ENCODE results near the gene KRTAP12-1.
A peak's percentile ranks its signal among the peaks of the same experiment; 100 is the strongest.

KRTAP12-1 gene

DNA sequence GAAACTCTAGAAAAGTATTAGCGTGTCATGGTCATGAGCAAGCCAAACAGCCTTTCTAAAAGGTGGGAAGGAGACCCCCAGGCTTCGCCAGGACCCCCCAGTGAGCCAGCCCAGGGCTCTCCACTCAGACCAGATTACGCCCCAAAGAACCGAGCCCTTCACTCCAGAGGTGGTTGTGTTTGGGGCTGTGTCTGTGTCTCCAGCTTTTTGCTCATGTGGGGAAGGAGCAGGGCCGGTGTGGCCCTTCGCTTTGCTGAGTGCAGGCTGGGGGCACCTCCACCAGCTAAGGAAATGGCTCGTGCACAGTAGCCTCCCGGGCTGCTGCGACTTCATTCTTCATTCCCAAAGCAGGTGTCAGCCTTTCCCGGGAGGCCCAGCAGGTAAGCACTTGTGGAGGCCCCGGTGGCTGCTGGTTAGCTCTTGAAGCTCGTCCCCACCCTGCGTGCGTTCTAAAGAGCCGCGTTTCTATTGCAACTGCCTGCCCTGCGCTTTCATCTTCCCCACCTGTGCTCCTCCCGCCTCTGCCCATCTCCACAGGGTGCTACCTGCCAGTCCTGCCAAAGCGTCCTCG is 28.9 kb upstream of the KRTAP12-1 start:
- DNase-seq = peak; percentile 60

DNA sequence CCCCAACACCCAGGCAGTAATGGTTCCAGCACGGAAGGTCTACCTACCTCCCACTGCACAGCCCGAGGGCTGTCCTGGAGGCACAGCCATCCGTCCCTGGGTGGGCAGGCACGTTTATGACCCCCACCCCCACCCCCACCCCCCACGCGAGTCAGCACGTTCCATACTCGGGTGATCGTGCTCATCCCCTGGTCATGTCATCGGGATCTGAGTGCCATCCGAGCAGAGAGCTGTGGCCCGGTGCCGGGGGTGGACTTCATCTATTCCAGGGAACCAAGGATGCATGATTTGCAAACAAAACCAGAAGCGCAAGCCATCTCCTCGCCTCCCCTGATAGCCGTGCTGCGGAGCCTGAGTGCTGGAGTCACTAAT is 28.3 kb upstream of the KRTAP12-1 start:
- DNase-seq = peak; percentile 58

DNA sequence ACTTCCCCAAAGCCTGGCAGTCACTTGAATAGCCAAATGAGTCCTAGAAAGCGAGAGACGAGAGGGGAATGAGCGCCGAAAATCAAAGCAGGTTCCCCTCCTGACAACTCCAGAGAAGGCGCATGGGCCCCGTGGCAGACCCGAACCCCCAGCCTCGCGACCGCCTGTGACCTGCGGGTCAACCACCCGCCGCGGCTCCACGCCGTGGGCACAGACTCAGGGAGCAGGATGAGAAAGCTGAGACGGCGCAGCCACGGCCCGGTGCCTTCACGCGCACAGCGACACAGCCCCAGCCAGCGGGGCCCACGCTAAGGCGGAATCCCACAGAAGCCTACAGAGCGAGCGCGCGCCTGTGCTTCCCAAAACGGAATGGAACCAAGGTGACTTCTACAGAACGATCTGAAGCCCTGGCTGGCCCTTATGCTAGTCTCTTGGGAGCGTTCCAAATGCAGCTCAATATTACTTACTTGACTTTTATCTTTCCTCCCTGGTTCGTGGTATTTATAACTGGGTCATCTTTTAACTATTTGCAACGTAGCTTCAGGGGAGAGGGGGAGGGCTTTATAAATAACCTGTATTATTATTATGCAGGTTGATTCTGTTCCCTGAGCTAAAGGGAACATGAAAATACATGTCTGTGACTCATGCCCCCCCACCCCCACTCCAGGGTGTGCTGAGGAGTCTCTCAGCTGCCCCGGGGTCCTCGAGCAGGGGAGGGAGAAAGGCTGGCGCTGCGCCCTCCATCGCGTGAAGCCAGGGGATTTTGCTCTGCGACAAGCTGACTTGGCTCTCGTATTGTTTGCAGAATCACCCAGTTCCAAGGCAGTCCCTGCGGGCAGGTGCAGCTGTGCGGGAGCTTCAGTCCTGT is 27.7 kb upstream of the KRTAP12-1 start:
- peak; percentile 64 for DNase-seq

DNA sequence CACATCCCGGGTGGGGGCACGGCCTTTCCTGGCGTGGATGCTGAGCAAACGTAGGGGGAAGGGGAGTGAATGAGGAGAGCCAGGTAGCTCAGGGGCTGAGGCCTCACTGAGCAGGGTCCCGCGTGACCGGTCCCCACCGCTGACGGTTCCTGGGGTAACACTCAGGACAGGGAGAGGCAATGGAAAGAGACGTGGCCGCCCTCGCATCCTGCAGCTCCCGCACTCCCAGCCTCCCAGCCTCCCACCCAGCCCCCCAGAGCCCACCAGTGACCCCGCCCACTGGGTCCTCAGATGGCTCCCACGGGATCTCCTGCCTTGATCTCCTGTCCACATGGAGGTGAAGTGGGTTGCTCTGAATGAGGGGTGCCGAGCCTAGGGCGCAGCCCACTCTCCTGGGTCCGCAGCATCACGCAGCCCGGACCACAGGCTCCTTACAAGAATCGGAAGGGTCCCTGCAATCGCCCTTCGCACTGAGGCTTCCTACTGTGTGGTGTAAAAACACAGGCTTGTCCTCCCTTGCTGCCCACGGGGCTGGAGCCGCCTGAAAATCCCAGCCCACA is 27.0 kb upstream of the KRTAP12-1 start:
- peak; percentile 50 for DNase-seq

DNA sequence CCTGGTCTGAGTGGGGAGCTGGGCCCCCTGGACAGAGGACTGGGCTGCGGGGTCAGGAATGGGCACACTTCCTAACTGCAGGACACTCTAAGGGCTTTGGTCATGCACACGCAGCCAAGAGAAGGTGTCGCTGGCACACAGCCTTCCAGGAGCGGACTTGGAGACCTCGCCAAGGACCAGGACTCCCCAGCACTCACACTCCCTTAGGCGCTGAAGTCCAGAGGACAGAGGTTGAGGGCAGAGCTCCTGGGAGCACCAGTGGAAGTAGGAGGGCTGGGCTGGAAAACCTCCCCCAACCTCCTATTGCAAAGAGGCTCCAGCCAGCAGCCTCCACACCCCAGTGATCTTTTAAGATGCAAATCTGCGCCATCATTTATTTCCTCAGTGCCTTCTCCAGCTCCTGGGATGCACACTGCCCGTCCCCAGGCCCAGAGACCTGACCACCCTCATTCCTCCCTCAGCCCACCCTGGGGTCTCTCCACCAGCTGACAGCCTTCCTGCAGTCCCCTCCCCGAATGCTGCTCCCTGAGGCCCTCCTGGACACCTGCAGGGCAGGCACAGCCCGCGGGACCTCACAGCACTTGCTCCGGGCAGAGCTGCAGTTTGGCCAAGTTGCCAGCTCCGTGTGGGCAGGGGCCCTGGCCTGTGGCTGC is 26.4 kb upstream of the KRTAP12-1 start:
- peak; percentile 49 for DNase-seq

DNA sequence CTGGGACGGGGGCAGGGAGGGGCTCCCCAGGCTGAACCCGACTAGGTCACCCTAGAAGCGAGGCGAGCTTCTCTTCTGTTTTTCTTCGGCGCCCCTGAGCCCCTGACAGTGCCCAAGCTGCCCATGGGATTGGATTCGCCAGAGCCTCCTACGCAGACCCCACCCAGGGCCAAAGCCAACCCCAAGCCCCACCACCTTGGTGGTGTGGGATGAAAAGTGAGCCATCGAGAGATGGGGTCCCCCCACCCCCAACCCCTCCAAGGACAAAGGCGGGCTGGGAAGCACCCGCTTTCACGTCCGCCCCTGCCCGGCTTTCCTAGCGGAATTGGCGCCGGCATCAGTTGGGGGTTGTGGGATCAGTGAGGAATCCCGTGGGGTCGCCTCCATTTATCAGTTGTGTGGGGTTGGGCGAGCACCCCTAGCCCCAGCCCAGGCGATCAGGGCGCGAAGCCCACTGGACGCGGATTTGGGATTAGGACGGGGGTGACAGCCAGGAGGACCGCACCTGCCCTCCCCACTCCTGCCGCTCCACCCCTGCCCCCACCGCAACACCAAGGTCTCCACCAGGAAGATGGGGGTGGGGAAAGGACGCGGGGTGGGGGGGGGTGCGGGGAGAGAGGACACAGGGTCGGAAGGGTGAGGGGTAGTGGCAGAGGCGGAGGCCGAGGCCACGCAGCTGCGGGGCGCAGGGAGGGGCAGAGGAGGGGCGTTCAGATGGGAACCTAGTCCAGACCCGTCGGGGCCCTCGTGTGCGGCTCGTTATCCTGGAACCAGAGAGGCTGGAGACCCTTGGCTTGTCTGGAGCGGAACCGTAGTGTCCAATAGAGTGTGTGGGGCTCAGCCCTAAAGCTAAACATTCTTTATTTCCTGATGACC is 25.0 kb upstream of the KRTAP12-1 start:
- peak; percentile 53 for DNase-seq

DNA sequence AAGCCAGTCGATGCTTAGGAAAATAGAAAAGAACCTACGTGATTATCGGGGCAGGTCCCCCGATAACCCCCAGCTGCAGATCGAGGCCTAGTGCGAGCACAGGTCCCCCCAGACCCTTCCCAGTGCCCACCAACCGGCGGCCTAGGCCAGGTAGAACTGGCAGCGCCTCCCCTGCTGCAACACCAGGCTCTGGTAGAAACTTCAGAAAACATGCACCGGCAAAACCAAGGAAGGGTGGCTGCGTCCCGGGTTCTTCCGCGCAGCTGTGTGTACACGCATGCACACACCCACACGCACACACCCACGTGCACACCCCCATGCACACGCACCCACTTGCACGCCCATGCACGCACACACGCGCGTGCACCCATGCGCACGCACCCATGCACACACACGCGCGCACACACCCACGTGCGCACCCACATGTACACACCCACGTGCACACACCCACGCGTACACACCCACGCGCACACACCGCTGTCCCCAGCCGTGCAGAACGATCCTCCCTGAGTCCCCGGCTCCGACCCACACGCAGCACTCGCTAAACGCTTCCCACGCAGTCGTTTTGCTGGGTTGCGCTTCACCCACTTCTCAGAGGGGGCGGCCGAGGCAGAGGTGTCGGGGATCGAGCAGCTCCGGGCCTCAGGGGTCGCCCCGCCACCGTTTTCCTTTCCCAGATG is 24.2 kb upstream of the KRTAP12-1 start:
- DNase-seq = peak; percentile 47

DNA sequence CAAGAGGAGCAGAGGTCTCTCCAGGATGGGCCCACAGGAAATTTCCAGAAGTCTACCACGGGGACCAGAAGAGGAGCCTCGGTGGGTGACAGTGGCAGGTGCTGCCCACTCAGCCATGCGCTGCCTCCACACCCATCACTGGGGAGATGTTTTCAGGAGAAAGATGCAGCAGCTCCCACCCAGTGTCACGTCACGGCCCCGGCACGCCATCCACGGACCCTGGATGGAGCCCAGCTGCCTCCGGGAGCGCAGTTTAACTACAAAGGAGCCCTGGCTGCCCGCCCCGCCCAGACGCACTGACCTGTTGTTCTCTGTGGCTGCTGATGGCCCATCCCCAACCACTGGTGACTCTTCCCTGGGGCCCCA is 22.7 kb upstream of the KRTAP12-1 start:
- peak; percentile 53 for DNase-seq

DNA sequence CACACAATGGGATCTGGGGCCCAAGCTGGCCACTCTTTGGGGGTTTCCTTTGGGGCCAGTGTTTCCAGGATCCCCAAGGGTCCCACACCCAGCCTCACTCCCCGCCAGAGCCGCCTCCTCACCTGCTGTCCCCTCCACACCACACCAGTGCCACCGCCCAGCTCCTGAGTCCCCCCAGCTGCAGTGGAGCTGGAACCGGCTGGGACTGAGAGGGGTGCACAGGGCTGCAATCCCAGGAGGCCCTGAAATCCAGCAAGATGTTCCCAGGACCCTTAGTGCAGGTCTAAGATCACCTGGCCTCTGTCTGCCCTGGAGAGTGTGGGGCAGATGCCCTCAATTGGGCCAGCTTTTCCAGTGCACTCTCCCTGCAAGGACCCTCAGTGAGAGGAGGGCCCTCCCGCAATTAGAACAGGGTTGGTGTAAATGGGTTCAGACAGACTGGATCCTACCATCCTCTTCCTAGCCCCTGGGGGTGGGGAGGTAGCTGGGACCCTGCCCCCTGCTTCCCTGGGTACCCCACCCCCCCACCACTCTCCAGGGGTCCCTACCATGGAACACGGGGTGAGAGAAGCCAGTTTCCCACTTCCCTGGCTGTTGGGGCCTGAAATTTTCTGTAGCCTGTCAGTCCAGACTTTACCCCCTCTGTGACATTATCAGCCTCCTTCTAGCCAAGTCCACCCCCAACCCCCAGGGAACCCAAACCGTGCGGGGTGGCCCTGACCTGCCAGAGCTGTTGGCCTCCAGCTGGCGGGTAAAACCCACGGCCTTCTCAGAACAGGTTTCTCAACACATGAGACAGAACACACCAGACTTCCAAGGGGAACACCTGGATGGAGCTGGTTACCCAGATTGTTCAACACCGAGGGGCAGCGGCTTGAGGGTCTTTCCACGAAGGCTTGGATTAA is 22.0 kb upstream of the KRTAP12-1 start:
- peak; percentile 58 for DNase-seq

DNA sequence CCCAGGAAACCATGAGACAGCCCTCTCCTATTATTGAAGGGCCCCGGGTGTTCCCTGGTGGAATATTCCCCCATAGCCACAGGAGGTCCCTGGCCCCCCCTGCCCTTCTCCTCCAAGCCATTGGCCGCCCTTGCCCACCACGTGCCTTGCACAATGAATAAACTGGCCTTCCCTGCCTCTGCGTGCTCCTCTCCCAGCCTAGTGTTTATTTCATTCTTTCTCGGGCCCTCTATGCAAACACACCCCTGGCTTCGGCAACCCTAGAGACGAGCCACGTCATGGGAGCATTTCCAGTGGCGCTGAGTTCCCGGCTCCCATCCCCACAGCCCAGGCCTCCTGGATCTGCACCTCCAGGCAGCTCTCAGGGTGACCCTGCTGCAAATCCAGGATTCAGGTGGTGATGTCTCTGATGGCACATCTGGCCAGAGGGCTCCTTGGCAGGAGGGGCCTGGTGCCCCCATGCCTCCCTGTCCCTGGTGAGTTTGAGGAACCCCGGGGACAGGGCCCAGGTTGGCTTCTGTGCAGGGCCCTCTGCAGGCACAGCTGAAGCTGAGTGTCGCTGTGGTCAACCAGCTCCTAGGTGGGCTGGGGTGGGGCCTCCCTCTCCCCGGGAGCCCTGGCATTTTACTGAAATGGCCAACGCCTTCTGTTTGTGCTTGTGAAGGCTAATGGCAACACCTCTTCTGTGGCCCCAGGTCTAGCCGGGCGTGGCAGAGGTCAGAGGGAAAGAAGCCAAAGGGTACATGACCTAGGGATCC is 21.2 kb upstream of the KRTAP12-1 start:
- peak; percentile 45 for DNase-seq

DNA sequence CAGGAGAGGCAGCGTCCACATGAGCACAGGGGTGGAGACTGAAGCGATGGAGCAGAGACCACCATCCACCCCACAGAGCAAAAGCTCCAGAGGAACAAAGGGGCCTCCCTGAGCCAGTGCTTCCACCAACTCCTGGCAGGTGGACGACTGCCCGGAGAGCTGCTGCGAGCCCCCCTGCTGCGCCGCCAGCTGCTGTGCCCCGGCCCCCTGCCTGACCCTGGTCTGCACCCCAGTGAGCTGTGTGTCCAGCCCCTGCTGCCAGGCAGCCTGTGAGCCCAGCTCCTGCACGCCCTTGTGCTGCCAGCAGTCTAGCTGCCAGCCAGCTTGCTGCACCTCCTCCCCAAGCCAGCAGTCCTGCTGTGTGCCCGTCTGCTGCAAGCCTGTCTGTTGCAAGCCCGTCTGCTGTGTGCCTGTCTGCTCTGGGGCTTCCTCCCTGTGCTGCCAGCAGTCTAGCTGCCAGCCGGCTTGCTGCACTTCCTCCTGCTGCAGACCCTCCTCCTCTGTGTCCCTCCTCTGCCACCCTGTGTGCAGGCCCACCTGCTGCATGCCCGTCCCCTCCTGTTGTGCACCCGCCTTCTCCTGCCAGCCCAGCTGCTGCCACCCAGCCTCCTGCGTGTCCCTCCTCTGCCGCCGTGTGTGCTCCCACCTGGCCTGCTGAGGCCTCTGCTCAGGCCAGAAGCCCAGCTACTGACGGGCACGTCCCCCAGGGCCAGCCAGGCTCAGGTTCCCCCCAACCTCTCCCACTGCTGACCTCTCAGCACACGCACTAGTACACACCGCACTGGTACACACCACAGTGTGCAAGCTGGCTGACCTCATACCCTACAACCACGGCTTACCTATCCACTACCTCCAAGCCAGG is 20.4 kb upstream of the KRTAP12-1 start:
- DNase-seq = peak; percentile 58

DNA sequence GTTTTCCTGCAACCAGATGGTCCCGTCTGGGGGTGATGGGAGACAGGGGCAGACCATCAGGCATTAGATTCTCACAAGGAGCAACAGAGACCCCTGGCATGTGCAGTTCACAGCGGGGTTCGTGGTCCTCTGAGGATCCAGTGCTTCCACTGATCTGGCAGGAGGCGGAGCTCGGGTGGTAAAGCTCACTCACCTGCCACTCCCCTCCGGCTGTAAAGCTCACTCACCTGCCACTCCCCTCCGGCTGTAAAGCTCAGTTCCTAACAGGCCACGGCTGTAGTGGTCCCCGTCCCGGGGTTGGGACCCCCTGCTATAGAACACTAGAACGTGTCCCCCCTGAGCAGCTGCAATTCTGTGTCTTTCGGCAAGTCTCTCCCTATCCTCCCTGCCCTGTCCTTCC is 19.6 kb upstream of the KRTAP12-1 start:
- DNase-seq = peak; percentile 53

DNA sequence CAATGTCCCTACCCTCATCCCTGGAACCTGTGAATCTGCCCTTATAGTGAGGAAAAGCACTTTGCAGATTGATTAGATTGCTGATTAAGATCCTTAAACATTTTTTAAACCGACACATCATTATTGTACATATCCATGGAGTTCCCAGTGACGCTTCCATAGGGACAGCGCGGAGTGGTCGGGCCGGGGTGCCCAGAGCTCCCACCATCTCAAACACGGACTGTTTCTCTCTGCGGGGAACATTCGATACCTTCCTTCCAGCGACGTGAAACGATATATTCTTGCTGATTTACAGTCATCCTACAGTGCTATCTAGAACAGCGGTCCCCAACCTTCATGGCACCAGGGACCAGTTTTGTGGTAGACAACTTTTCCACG is 19.0 kb upstream of the KRTAP12-1 start:
- peak; percentile 22 for DNase-seq

DNA sequence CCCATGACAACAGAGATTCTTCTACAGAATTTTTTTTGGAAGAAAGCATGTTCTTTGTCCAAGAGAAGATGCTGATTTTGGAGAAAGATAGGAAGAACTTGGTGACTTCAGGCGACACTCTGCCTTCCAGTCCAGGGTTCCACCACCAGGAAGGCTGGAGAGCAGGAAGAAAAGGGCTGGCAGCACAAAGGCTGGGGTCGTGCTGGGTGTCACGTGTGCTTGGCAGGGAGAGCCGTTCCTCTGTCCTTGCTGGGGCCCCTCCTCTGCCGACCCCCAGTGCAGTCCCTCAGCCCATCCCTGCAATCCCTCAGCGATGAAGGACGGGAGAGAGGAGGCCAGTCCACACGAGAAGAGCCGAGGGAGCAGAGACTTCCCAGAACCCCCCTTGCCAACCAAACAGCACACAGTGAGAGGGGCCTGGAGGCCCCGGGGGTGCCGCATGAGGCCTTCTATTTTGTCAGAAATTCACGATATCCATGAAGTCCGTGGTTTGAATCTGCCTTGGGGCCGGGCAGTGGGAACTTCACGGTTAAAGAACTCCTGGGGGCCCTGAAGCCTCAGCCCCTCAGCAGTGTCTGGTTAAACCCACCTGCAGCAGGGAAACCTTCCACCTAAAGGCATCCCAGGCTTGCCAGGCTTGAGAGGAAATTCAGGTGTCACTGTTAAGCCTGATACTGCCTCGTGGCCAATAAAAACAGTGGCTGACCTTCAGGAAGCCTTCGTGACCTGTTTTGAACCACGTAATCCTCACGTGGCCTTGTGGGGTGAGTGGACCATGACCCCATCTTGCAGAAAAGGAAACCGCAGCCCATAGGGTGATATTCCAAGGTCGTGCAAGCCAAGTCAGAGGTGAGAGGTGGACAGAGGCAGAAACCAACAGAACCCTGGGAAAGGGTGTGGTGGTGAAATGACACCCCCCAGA is 18.4 kb upstream of the KRTAP12-1 start:
- DNase-seq = peak; percentile 53

DNA sequence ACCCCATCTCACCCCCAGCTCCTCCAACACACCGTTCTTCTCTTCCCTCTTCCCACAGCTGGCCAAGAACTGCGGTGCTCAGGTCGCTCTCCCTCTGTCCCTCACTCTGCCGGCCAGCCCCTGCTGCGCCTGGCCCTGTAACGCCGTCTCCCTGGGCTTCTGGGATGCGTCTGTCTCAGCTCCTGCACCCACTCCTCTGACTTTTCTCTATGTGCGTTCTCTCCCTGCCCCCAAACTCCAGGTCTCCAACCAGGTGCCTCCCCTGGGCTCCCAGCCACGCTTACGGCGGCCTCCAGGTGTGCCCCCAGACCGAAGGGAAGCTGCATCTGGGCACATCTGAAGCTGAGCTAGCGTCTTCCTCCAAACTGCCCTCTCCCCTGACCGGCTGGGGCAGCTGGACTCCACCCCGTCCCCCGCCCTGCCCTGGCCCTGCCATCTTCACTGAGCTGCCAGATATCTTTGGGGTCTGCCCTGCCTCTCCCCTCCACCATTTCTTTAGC is 17.6 kb upstream of the KRTAP12-1 start:
- DNase-seq = peak; percentile 51

DNA sequence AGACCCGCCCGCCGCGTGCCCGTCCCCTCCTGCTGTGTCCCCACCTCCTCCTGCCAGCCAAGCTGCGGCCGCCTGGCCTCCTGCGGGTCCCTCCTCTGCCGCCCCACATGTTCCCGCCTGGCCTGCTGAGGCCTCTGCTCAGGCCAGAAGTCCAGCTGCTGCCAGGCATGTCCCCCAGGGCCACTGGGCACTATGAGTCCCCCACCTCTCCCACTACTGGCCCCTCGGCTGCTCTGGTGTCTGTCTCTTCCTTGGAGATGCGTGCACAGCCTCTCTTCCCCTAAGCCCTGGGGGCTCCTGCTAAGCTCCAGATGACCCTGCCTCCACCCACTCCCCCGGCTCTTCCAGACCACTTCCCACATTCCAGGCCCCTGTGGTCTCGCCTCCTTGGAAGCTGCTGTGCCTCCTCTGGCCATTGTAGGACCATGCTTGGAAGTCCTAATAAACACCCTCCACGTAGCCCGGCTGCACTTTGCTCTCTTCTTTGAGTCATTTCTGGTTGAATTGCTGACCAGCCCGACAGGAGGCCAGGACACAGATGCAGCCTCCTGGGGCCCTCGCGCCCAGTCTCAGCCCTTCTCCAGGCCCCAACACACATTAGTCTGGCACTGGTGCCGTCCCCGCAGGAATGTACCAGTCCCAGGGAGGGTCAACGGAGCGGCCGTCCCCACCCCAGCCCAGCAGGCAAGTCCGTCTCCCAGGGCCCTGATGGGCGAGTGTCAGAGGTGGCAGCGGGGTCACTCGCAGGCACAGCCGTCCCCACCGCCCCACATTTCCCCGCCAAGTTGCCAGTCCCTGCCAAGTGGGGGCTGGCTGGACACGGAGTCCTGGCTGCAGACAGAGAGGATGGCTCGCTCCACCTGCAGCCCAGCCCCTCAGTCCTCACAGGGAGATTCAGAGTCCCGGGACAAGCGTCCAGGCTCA is 16.1 kb upstream of the KRTAP12-1 start:
- DNase-seq = peak; percentile 50
